HG03196 (cell line): ENCODE data around the gene SMTN.

ENCODE experiments used
- ATAC-seq: cut with Tn5 transposase; IDR thresholded peaks from one replicate; pipeline ENCODE4 v1.9.1; 2021; ENCODE audit not compliant: unreplicated experiment

The SMTN gene

GRCh38 chr22:31148953-31149627 is 68.0 kb downstream of the SMTN start:
- no peak for ATAC-seq

- no peak for ATAC-seq
These were observed 69.5 kb downstream of the SMTN start for GRCh38 chr22:31150615-31151014.

- ATAC-seq, result no peak
These were observed 70.8 kb downstream of the SMTN start for GRCh38 chr22:31151872-31152271.

- ATAC-seq, result no peak
These were observed 72.2 kb downstream of the SMTN start for GRCh38 chr22:31153357-31153756.
